Common myeloid progenitor, CD34-positive (primary cell): ENCODE measurements around the gene SYT13.

Experiments used
- CTCF ChIA-PET: fragments of 350-600 bp; sonication (Branson Sonifier 250); formaldehyde crosslinking; loops from one replicate; lab custom pipeline; 2021; ENCODE audit warnings: antibody characterized with exemption; lab: Charles Lee
- POLR2A ChIA-PET: fragments of 350-600 bp; sonication (Branson Sonifier 250); formaldehyde crosslinking; loops from one replicate; lab custom pipeline; 2021; ENCODE audit warnings: antibody characterized with exemption; lab: Charles Lee
- DNase-seq, 3 donors: peaks; one replicate each; pipeline versions ENCODE4 v3.0.0 to v3.0.0-alpha.2; 2013
- H3K27ac ChIP-seq, 2 experiments: 1 replicate in 1 of 2; 2 replicates in 1 of 2; pipeline ENCODE4 v1.7.0; 2013; ENCODE audit warnings: inconsistent platforms in 2 of 2, low read length in 2 of 2, mild to moderate bottlenecking in 2 of 2, low read depth in 1 of 2, moderate library complexity in 1 of 2; ENCODE audit not compliant: severe bottlenecking in 2 of 2, insufficient read depth in 1 of 2, poor library complexity in 1 of 2
- H3K27me3 ChIP-seq, 5 experiments: replicated peaks in 2 of 5; 1 replicate in 3 of 5; 2 replicates in 2 of 5; pipeline versions ENCODE4 v1.6.1 to v1.7.0; 2013; ENCODE audit warnings: low read length in 4 of 5, mild to moderate bottlenecking in 2 of 5, moderate library complexity in 2 of 5, inconsistent platforms in 1 of 5; ENCODE audit not compliant: insufficient read depth in 5 of 5, control insufficient read depth in 4 of 5
- H3K36me3 ChIP-seq, 4 experiments: 1 replicate in 2 of 4; 2 replicates in 2 of 4; pipeline versions ENCODE4 v1.6.1 to v1.7.0; 2013; ENCODE audit warnings: low read length in 3 of 4, control low read depth in 1 of 4, mild to moderate bottlenecking in 1 of 4; ENCODE audit not compliant: control insufficient read depth in 4 of 4, insufficient read depth in 4 of 4
- H3K4me1 ChIP-seq, 4 experiments: 1 replicate in 3 of 4; 2 replicates in 1 of 4; pipeline versions ENCODE4 v1.6.1 to v1.7.1; 2013; ENCODE audit warnings: low read length in 3 of 4, mild to moderate bottlenecking in 3 of 4, control low read depth in 1 of 4, inconsistent platforms in 1 of 4, moderate library complexity in 1 of 4; ENCODE audit not compliant: control insufficient read depth in 4 of 4, insufficient read depth in 4 of 4; ENCODE audit errors: control extremely low read depth in 1 of 4
- H3K4me3 ChIP-seq, 7 experiments: 1 replicate in 4 of 7; 2 replicates in 3 of 7; pipeline versions ENCODE4 v1.5.1 to v1.7.0; 2013; ENCODE audit warnings: mild to moderate bottlenecking in 7 of 7, low read length in 6 of 7, moderate library complexity in 6 of 7, inconsistent platforms in 2 of 7, low read depth in 2 of 7, control low read depth in 1 of 7; ENCODE audit not compliant: insufficient read depth in 4 of 7, control insufficient read depth in 1 of 7; ENCODE audit errors: extremely low read depth in 1 of 7
- H3K9me3 ChIP-seq, 5 experiments: 1 replicate in 4 of 5; 2 replicates in 1 of 5; pipeline versions ENCODE4 v1.6.1 to v1.7.1; 2013; ENCODE audit warnings: low read length in 4 of 5, mild to moderate bottlenecking in 2 of 5, inconsistent platforms in 1 of 5, low read depth in 1 of 5, moderate library complexity in 1 of 5; ENCODE audit not compliant: control insufficient read depth in 4 of 5, insufficient read depth in 2 of 5; ENCODE audit errors: control extremely low read depth in 1 of 5
- WGBS: methylation state at CpG from one replicate; pipeline ENCODE4 v1.1.5; 2013; ENCODE audit not compliant: insufficient coverage; 5-methylcytosine and 5-hydroxymethylcytosine counted together

Gene SYT13

GRCh38 chr11:45225961-45226871, 59.9 kb downstream of the SYT13 start:
- H3K27me3 ChIP-seq = no peaks in the 10 kb centered on the region
- H3K9me3 ChIP-seq = no peaks in the 10 kb centered on the region
- peaks cover 0 to 2% (median 0%) of the 10 kb centered on the region in 4 experiments for H3K4me1 ChIP-seq
- DNase-seq = no peak
- no peak overlapping the region for H3K4me3 ChIP-seq
- no peak overlapping the region for H3K27ac ChIP-seq
- CTCF ChIA-PET = interaction anchor here (0.7 to 1.5 kb wide), 3 partner anchors 10 to 18 kb away, joined by 3 to 7 read pairs (median 3); no protein-coding TSS in a partner anchor
- POLR2A ChIA-PET = interaction anchor here (0.6 kb wide), 1 partner anchor 141 kb away, joined by 3 read pairs; no protein-coding TSS in a partner anchor
- 99% methylated on average over 39 of the region's 39 CpGs for WGBS
- peaks cover 11 to 67% (median 36%) of the 10 kb centered on the region in 4 experiments for H3K36me3 ChIP-seq

- Histone ChIP-seq H3K4me3 (no peak overlapping the region), H3K27ac (no peak overlapping the region), H3K36me3 (peaks cover 11 to 76% (median 37%) of the 10 kb centered on the region in 4 experiments), H3K27me3 (no peaks in the 10 kb centered on the region), H3K9me3 (no peaks in the 10 kb centered on the region), H3K4me1 (peaks cover 0 to 2% (median 0%) of the 10 kb centered on the region in 4 experiments)
- DNase-seq = no peak
- 100% methylated on average over 1 of the region's 1 CpG for whole genome bisulfite sequencing
- CTCF ChIA-PET = interaction anchor here (1.5 kb wide), 1 partner anchor 8 kb away, joined by 4 read pairs; no protein-coding TSS in a partner anchor
- POLR2A ChIA-PET = interaction anchor here (0.6 kb wide), 1 partner anchor 66 kb away, joined by 3 read pairs; no protein-coding TSS in a partner anchor
These were observed 60.9 kb downstream of the SYT13 start for GRCh38 chr11:45225277-45225676.

GRCh38 chr11:45224766-45225165, 61.4 kb downstream of the SYT13 start:
- Histone ChIP-seq H3K27me3 (no peaks in the 10 kb centered on the region), H3K36me3 (peaks cover 11 to 78% (median 40%) of the 10 kb centered on the region in 4 experiments), H3K9me3 (no peaks in the 10 kb centered on the region), H3K4me1 (peaks cover 0 to under 1% (median 0%) of the 10 kb centered on the region in 4 experiments), H3K27ac (no peak overlapping the region), H3K4me3 (no peak overlapping the region)
- 96% methylated on average over 9 of the region's 11 CpGs for WGBS
- no peak for DNase-seq
- ChIA-PET POLR2A (interaction anchor here (0.6 kb wide), 1 partner anchor 65 kb away, joined by 3 read pairs; no protein-coding TSS in a partner anchor), CTCF (interaction anchor here (1.5 to 1.6 kb wide), 2 partner anchors 9 to 41 kb away, joined by 4 read pairs; no protein-coding TSS in a partner anchor)

GRCh38 chr11:45223496-45223895, 62.6 kb downstream of the SYT13 start:
- Histone ChIP-seq H3K27me3 (no peaks in the 10 kb centered on the region), H3K36me3 (peaks cover 11 to 83% (median 43%) of the 10 kb centered on the region in 4 experiments), H3K27ac (no peak overlapping the region), H3K9me3 (no peaks in the 10 kb centered on the region), H3K4me1 (no peaks in the 10 kb centered on the region), H3K4me3 (no peak overlapping the region)
- 100% methylated on average over 3 of the region's 5 CpGs for WGBS
- ChIA-PET CTCF (interaction anchor here (1.4 to 1.7 kb wide), 3 partner anchors 9 to 40 kb away, joined by 3 to 4 read pairs (median 3); no protein-coding TSS in a partner anchor), POLR2A (no interaction called here)
- no peak for DNase-seq

GRCh38 chr11:45219411-45219810, 66.7 kb downstream of the SYT13 start:
- Histone ChIP-seq H3K27me3 (no peaks in the 10 kb centered on the region), H3K4me3 (no peak overlapping the region), H3K9me3 (no peaks in the 10 kb centered on the region), H3K27ac (no peak overlapping the region), H3K4me1 (no peaks in the 10 kb centered on the region), H3K36me3 (peaks cover 6 to 47% (median 24%) of the 10 kb centered on the region in 4 experiments)
- DNase-seq = no peak
- CTCF ChIA-PET = no interaction called here
- POLR2A ChIA-PET = no interaction called here
- WGBS = 98% methylated on average over 18 of the region's 18 CpGs

- H3K4me3 ChIP-seq = no peak overlapping the region
- ChIA-PET CTCF (no interaction called here), POLR2A (no interaction called here)
- no peaks in the 10 kb centered on the region for H3K4me1 ChIP-seq
- 100% methylated on average over 4 of the region's 4 CpGs for WGBS
- no peaks in the 10 kb centered on the region for H3K9me3 ChIP-seq
- no peak overlapping the region for H3K27ac ChIP-seq
- no peaks in the 10 kb centered on the region for H3K27me3 ChIP-seq
- peaks cover 6 to 43% (median 25%) of the 10 kb centered on the region in 4 experiments for H3K36me3 ChIP-seq
- DNase-seq = no peak
These were observed 67.4 kb downstream of the SYT13 start for GRCh38 chr11:45218705-45219104.

GRCh38 chr11:45217991-45218390, 68.2 kb downstream of the SYT13 start:
- peaks cover 4 to 44% (median 27%) of the 10 kb centered on the region in 4 experiments for H3K36me3 ChIP-seq
- H3K4me3 ChIP-seq = no peak overlapping the region
- CTCF ChIA-PET = no interaction called here
- no peaks in the 10 kb centered on the region for H3K27me3 ChIP-seq
- H3K4me1 ChIP-seq = no peaks in the 10 kb centered on the region
- H3K9me3 ChIP-seq = no peaks in the 10 kb centered on the region
- POLR2A ChIA-PET = no interaction called here
- no peak overlapping the region for H3K27ac ChIP-seq
- WGBS = no CpG with 5 or more reads among the region's 2 CpGs
- DNase-seq = no peak
